Karpas-422 (cell line): ENCODE results near the gene ZC3H11A. TPM values are rescaled to one million over a fixed set of nuclear protein-coding genes. Genes with fewer than 3 reads are reported as not detected.

Experiments used
- DNase-seq: peaks from one replicate; pipeline ENCODE4 v3.0.0-alpha.2; 2015
- H2AFZ ChIP-seq: fragments of 200-600 bp; sonication (generic); 2 replicates; pipeline ENCODE4 v1.6.1; 2014; ENCODE audit warnings: antibody characterized with exemption, low read length, mixed read lengths
- H3K27ac ChIP-seq: fragments of 200-600 bp; sonication (generic); 2 replicates; pipeline ENCODE4 v1.5.1; 2014; ENCODE audit warnings: mild to moderate bottlenecking, low read length, moderate library complexity
- H3K27me3 ChIP-seq: fragments of 200-600 bp; sonication (generic); 2 replicates; pipeline ENCODE4 v1.6.1; 2014; ENCODE audit warnings: low read length, mixed read lengths
- H3K36me3 ChIP-seq: fragments of 200-600 bp; sonication (generic); 2 replicates; pipeline ENCODE4 v1.6.1; 2014; ENCODE audit warnings: low read length, mixed read lengths; ENCODE audit not compliant: insufficient read depth
- H3K4me1 ChIP-seq: fragments of 200-600 bp; sonication (generic); 2 replicates; pipeline ENCODE4 v1.6.1; 2014; ENCODE audit warnings: mild to moderate bottlenecking, low read length, mixed read lengths
- H3K4me2 ChIP-seq: fragments of 200-600 bp; sonication (generic); 2 replicates; pipeline ENCODE4 v1.6.1; 2014; ENCODE audit warnings: low read length, low read depth, mild to moderate bottlenecking; ENCODE audit not compliant: poor library complexity, severe bottlenecking
- H3K4me3 ChIP-seq: fragments of 200-600 bp; sonication (generic); 2 replicates; pipeline ENCODE4 v1.5.1; 2014; ENCODE audit warnings: mild to moderate bottlenecking, antibody characterized with exemption, low read length, mixed read lengths
- H3K79me2 ChIP-seq: fragments of 200-600 bp; sonication (generic); 2 replicates; pipeline ENCODE4 v1.6.1; 2014; ENCODE audit warnings: mild to moderate bottlenecking, low read length, mixed read lengths
- H3K9ac ChIP-seq: fragments of 200-600 bp; sonication (generic); 2 replicates; pipeline ENCODE4 v1.6.0; 2014; ENCODE audit warnings: low read length
- H3K9me2 ChIP-seq: fragments of 200-600 bp; sonication (generic), shearing (Covaris generic); replicated peaks from 2 replicates; pipeline ENCODE4 v1.6.0; 2014; ENCODE audit warnings: mild to moderate bottlenecking, low read length, moderate library complexity; ENCODE audit not compliant: insufficient read depth
- H3K9me3 ChIP-seq: fragments of 300-700, 200-600 bp; sonication (generic); 2 replicates; pipeline ENCODE4 v1.6.1; 2014; ENCODE audit warnings: low read length, mixed read lengths
- H4K20me1 ChIP-seq: fragments of 200-600 bp; sonication (generic); 2 replicates; pipeline ENCODE4 v1.6.1; 2014; ENCODE audit warnings: mild to moderate bottlenecking, antibody characterized with exemption, low read length, low read depth; ENCODE audit not compliant: insufficient read depth
- total RNA-seq: library from RNA; depleted of rRNA; stranded (reverse); fragments of >200 nt; shearing (Covaris generic); gene quantifications from 2 replicates; pipeline ENCODE4 v1.2.3, GENCODE V29; 2014; ENCODE audit warnings: low replicate concordance

Gene ZC3H11A
- total RNA-seq, 1 experiment from 2014 or later, result 117 TPM

DNA sequence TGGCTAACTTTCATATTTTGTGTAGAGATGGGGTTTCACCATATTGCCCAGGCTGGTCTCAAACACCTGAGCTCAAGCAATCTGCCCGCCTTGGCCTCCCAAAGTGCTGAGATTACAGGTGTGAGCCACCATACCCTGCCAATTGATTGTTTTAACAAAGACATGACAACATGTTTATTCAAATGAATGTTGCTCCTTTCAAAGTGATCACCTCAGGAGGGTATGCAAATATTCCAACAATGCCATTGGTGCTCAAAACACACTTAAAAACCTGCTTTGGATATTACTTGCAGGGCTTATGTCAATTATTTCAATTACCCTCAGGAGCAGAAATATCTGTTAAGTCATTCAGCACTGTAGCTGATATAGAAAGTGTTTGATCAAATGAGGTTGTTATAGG is 22.6 kb upstream of the ZC3H11A start:
- no peaks in the 10 kb centered on the region for H3K9me3 ChIP-seq
- no peak overlapping the region for H3K27ac ChIP-seq
- no peaks in the 10 kb centered on the region for H3K9me2 ChIP-seq
- DNase-seq, result no peak
- H3K4me2 ChIP-seq, result no peak overlapping the region
- H3K4me1 ChIP-seq, result peaks cover 11% of the 10 kb centered on the region
- no peak overlapping the region for H2AFZ ChIP-seq
- no peak overlapping the region for H3K9ac ChIP-seq
- H3K36me3 ChIP-seq, result no peaks in the 10 kb centered on the region
- H3K4me3 ChIP-seq, result no peak overlapping the region
- H4K20me1 ChIP-seq, result no peaks in the 10 kb centered on the region
- H3K27me3 ChIP-seq, result no peaks in the 10 kb centered on the region
- no peaks in the 10 kb centered on the region for H3K79me2 ChIP-seq

DNA sequence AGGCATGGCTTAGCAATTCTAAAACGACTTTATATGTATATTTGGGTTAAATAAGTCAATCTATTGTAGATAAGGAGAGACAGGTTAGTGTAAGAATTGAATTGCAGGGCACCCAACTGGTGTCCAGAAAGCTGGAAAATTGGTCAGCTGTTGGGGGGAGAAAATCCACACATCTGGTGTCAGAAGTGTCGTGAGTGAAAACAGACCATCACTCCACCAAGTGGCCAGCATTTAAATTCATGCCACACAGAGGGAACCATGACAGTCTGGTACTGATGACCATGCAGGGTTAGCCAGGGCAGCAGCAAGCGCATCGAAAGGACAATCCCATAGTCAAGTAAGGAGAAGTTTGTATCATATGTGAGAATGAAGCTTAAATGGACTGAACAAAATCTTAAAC is 18.8 kb upstream of the ZC3H11A start:
- H3K9me3 ChIP-seq, result no peaks in the 10 kb centered on the region

DNA sequence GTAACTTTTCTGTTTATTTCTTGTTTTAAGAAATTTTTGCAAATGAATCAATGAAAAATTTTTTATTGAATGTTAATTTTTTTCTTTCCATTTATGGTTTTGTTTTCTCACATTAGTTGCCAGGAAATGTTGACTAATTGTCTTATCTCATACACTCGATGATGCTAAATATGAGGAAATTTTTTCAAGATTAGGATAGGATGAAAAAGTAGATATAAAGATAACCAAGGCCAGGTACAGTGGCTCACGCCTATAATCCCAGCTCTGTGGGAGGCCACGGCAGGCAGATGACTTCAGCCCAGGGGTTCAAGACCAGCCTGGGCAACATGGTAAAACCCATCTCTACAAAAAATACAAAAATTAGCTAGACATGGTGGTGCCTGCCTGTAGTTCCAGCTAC is 17.8 kb upstream of the ZC3H11A start:
- Histone ChIP-seq H4K20me1 (no peaks in the 10 kb centered on the region), H3K9ac (no peak overlapping the region), H3K4me2 (no peak overlapping the region), H3K27me3 (no peaks in the 10 kb centered on the region), H3K36me3 (no peaks in the 10 kb centered on the region), H3K9me3 (no peaks in the 10 kb centered on the region), H3K9me2 (no peaks in the 10 kb centered on the region), H3K79me2 (no peaks in the 10 kb centered on the region), H3K27ac (no peak overlapping the region), H3K4me3 (no peak overlapping the region), H3K4me1 (peaks cover 11% of the 10 kb centered on the region), H2AFZ (no peak overlapping the region)
- no peak for DNase-seq

More for the DNA sequence above, 18.8 kb upstream of the ZC3H11A start:
- Histone ChIP-seq H3K4me2 (peak overlapping the region; percentile 19), H3K9ac (no peak overlapping the region), H3K27ac (no peak overlapping the region), H3K27me3 (no peaks in the 10 kb centered on the region), H3K9me2 (no peaks in the 10 kb centered on the region), H3K36me3 (no peaks in the 10 kb centered on the region), H2AFZ (no peak overlapping the region), H3K4me1 (peaks cover 11% of the 10 kb centered on the region), H3K4me3 (no peak overlapping the region), H3K79me2 (no peaks in the 10 kb centered on the region), H4K20me1 (no peaks in the 10 kb centered on the region)
- DNase-seq, result no peak

DNA sequence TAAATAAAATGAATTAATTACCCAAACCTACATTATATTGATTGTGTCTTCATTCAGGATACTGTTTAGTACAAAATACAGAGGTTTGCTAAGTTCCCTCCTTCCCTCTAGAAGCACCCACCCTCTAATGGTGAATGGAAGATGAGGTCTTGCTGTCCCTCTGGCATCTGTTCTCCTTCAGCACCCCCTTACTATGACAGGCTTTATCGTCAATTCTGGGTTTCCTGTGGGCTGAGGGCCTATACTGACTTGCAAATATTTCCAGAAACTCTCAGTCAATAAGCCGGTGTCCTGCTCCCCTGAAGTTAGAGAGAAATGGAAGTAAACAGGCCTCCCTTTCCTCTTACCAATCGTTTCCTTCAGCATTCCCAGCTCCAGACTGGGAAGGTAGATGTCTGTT is 17.3 kb upstream of the ZC3H11A start:
- no peak overlapping the region for H2AFZ ChIP-seq
- no peaks in the 10 kb centered on the region for H3K9me2 ChIP-seq
- H3K4me3 ChIP-seq, result no peak overlapping the region
- no peak overlapping the region for H3K9ac ChIP-seq
- H4K20me1 ChIP-seq, result no peaks in the 10 kb centered on the region
- H3K27me3 ChIP-seq, result no peaks in the 10 kb centered on the region
- no peak overlapping the region for H3K27ac ChIP-seq
- DNase-seq, result no peak
- H3K36me3 ChIP-seq, result no peaks in the 10 kb centered on the region
- no peak overlapping the region for H3K4me2 ChIP-seq
- H3K79me2 ChIP-seq, result no peaks in the 10 kb centered on the region
- peaks cover 11% of the 10 kb centered on the region for H3K4me1 ChIP-seq
- no peaks in the 10 kb centered on the region for H3K9me3 ChIP-seq

DNA sequence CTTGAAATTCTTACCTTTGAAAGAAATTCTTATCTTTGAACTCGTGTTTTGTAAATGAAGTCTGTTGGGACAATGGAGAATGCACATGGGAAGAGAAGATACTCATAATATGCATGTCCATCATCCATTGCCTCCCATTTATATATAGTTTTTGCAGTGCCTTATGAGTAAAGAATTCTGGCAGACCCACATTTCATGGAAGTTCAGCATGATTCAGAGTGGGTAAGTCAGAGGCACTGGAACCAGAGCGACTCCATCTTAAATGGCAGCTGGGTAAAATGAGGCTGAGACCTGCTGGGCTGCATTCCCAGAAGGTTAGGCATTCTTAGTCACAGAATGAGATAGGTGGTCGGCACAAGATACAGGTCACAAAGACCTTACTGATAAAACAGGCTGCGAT is 16.6 kb upstream of the ZC3H11A start:
- no peak for DNase-seq
- Histone ChIP-seq H3K4me1 (peaks cover 11% of the 10 kb centered on the region), H3K9ac (no peak overlapping the region)

DNA sequence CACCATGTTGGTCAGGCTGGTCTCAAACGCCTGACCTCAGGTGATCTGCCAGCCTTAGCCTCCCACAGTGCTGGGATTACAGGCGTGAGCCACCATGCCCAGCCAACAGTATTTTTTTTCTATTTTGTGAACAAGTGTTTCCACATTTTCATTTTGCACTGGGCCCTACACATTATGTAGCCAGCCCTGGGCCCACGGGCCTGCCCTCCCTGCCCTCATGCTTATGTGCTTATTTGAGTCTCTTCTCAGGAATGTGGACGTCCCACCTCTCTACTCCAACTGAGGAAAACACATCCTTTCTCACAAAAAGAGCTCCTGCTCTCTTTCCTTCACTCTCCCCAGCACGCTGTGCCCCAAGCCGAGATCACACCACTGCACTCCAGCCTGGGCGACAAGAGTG is 13.5 kb upstream of the ZC3H11A start:
- Histone ChIP-seq H3K4me2 (no peak overlapping the region), H3K4me1 (no peaks in the 10 kb centered on the region), H4K20me1 (no peaks in the 10 kb centered on the region), H3K9ac (no peak overlapping the region), H3K27ac (no peak overlapping the region), H3K9me3 (no peaks in the 10 kb centered on the region), H2AFZ (no peak overlapping the region), H3K9me2 (no peaks in the 10 kb centered on the region), H3K4me3 (no peak overlapping the region), H3K27me3 (no peaks in the 10 kb centered on the region), H3K79me2 (no peaks in the 10 kb centered on the region), H3K36me3 (no peaks in the 10 kb centered on the region)
- DNase-seq, result no peak

More for the DNA sequence above, 16.6 kb upstream of the ZC3H11A start:
- no peaks in the 10 kb centered on the region for H4K20me1 ChIP-seq
- no peaks in the 10 kb centered on the region for H3K36me3 ChIP-seq
- no peaks in the 10 kb centered on the region for H3K27me3 ChIP-seq
- no peaks in the 10 kb centered on the region for H3K9me2 ChIP-seq
- no peak overlapping the region for H3K27ac ChIP-seq
- no peaks in the 10 kb centered on the region for H3K79me2 ChIP-seq
- no peak overlapping the region for H3K4me3 ChIP-seq
- H2AFZ ChIP-seq, result no peak overlapping the region
- no peaks in the 10 kb centered on the region for H3K9me3 ChIP-seq
- no peak overlapping the region for H3K4me2 ChIP-seq

DNA sequence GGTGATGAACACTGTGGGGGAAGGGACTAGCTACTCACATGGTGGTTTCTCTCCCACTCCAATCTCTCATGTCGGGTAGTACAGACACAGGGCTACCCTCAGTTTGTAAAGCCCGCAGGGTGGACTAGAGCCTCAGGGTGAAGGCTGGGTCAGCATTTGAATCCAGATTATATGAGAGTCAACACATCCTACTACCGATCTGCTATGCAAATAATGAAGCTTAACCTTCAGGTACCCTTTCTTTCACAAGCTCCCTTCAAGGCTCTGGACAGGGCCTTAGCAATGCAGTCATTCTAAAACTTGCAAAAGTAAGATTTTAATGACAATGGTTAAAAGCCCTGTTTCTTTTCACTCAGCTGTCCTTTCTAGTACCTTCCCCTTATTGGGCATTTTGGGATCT is 5.5 kb upstream of the ZC3H11A start:
- H3K79me2 ChIP-seq, result no peaks in the 10 kb centered on the region
- H3K4me2 ChIP-seq, result no peak overlapping the region
- DNase-seq, result no peak
- no peaks in the 10 kb centered on the region for H4K20me1 ChIP-seq
- no peak overlapping the region for H2AFZ ChIP-seq
- no peaks in the 10 kb centered on the region for H3K36me3 ChIP-seq
- no peak overlapping the region for H3K27ac ChIP-seq
- no peak overlapping the region for H3K4me3 ChIP-seq
- no peaks in the 10 kb centered on the region for H3K9me2 ChIP-seq
- no peaks in the 10 kb centered on the region for H3K27me3 ChIP-seq
- H3K9me3 ChIP-seq, result no peaks in the 10 kb centered on the region
- peaks cover 2% of the 10 kb centered on the region for H3K4me1 ChIP-seq
- no peak overlapping the region for H3K9ac ChIP-seq

DNA sequence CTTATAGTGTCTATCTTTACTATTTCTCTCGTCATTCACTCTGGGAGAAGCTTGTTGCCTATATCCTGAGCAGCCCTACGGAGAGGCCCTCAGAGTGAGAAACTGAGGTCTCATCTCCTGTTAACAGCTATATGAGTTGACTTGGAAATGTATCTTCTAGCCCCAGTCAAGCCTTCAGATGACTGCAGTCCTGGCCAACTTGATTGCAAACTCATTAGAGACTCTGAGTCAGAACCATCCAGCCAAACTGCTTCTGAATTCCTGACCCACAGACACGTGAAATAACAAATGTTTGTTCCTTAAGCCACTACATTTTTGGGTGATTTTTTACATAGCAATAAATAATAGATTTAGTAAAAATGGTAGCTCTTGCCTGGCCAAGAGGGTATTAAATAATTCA is 3.9 kb upstream of the ZC3H11A start:
- no peaks in the 10 kb centered on the region for H3K9me3 ChIP-seq
- H3K27me3 ChIP-seq, result no peaks in the 10 kb centered on the region
- no peak overlapping the region for H3K27ac ChIP-seq
- no peak overlapping the region for H3K9ac ChIP-seq
- no peaks in the 10 kb centered on the region for H3K9me2 ChIP-seq
- no peak overlapping the region for H2AFZ ChIP-seq
- H3K4me1 ChIP-seq, result peaks cover 5% of the 10 kb centered on the region
- no peaks in the 10 kb centered on the region for H4K20me1 ChIP-seq
- no peak overlapping the region for H3K4me3 ChIP-seq
- no peak overlapping the region for H3K4me2 ChIP-seq
- no peak for DNase-seq
- H3K79me2 ChIP-seq, result peaks cover 10% of the 10 kb centered on the region
- no peaks in the 10 kb centered on the region for H3K36me3 ChIP-seq

DNA sequence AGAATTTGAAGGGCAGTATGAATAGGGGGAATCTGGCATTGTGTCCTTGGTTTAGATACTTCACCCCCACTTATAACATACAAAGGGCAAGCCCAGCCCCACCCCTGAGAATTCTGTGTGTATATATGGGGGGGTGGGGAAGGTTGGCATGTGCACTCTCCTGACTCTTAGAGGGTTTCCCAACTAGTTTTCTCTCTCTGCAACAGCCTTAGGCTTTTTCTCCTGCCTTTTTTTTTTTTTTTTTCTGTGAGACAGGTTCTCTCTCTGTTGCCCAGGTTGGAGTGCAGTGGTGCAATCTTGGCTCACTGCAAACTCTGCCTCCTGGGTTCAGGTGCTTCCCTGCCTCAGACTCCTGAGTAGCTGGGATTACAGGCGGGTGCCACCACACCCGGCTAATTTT is 2.9 kb upstream of the ZC3H11A start:
- Histone ChIP-seq H3K9me3 (no peaks in the 10 kb centered on the region), H4K20me1 (no peaks in the 10 kb centered on the region), H3K4me1 (peaks cover 13% of the 10 kb centered on the region), H2AFZ (no peak overlapping the region), H3K27ac (no peak overlapping the region), H3K79me2 (peaks cover 20% of the 10 kb centered on the region), H3K27me3 (no peaks in the 10 kb centered on the region), H3K36me3 (peaks cover 6% of the 10 kb centered on the region), H3K4me2 (no peak overlapping the region), H3K4me3 (no peak overlapping the region), H3K9ac (no peak overlapping the region), H3K9me2 (no peaks in the 10 kb centered on the region)
- DNase-seq, result no peak
